ENCODE measurements around the gene SLC10A1. TPM values are rescaled to one million over a fixed set of nuclear protein-coding genes. Genes with fewer than 3 reads are reported as not detected.

Gene SLC10A1
- total and polyA plus RNA-seq, 2 experiments from 2014 or later: not detected

- Histone ChIP-seq H3K9me3 (ENCODE audit: low read depth) (no peaks in the 10 kb centered on the region), H3K9ac (peak overlapping the region; percentile 100), H2AFZ (no peak overlapping the region), H3K9me2 (ENCODE audit: insufficient read depth) (no peaks in the 10 kb centered on the region), H3K4me3 (peak overlapping the region; percentile 99), H3K27me3 (replicated peaks; ENCODE audit: insufficient read depth) (no peaks in the 10 kb centered on the region), H3K36me3 (ENCODE audit: low read depth) (peaks cover 58% of the 10 kb centered on the region), H3F3A (ENCODE audit: insufficient read depth) (peaks cover 50% of the 10 kb centered on the region), H3K27ac (no peak overlapping the region), H3K4me2 (ENCODE audit: unreplicated experiment) (peak overlapping the region; percentile 98), H3K79me2 (ENCODE audit: insufficient read depth) (peaks cover 68% of the 10 kb centered on the region), H4K20me1 (ENCODE audit: insufficient read depth) (peaks cover 22% of the 10 kb centered on the region; the same call in 1 of the 2 replicates), H3K4me1 (ENCODE audit: insufficient read depth) (peaks cover 25% of the 10 kb centered on the region)
- TF ChIP-seq EZH2 (IDR thresholded peaks at IDR 0.05; ENCODE audit: insufficient read depth, poor library complexity, severe bottlenecking): no peak
- no peak for TF ChIP-seq EZH2phosphoT487 (IDR thresholded peaks at IDR 0.05; ENCODE audit: insufficient read depth, low read depth)
- no peak for DNase-seq
- 97 to 98% methylated on average over 8 of the region's 8 CpGs for WGBS, 2 experiments (ENCODE audit: low coverage in 1 of 2, low lambda C conversion rate in 2 of 2, missing lambda C conversion rate in 2 of 2)
- in situ Hi-C loops (cut with MboI): no loop called here
Observed at GRCh38 chr14:69768873-69769272, 28.2 kb downstream of the SLC10A1 start.

DNA sequence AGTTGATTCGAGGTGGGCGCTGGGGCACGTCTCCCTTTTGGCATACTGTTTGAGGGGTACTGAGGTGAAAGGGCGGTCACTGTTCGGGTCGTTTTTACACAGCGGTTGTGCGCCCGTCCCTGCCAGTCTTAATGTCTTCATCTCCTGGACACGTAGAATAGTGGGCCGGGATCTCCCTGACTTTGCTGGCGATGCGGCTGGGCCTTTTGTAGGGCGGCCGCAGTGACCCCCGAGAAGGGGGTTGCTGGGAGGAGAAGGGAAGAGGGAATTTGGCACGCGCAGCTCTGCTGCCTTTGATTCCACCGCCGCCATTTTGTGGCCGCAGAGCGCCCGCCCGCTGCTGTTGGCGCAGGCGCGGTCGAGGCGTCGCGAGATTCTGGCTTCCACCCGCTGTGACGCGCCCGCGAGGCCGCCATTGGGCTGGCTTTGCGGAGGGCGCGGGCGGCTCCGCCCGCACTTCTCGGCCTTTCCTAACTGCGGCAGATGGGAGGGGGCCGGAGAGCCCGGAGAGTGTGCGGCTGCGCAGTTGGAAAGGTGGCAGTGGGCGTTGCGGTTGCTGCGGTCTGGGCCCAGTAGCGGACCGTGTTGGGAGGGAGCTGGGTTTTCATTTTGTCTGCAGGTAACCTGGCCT lies 29.6 kb downstream of the SLC10A1 start:
- TF ChIP-seq EZH2phosphoT487 (IDR thresholded peaks at IDR 0.05; ENCODE audit: insufficient read depth, low read depth) (no peak), EZH2 (IDR thresholded peaks at IDR 0.05; ENCODE audit: insufficient read depth, poor library complexity, severe bottlenecking) (no peak)
- peak overlapping the region; percentile 100 for H3K27ac ChIP-seq
- H3K36me3 ChIP-seq (ENCODE audit: low read depth): peaks cover 48% of the 10 kb centered on the region
- H3K4me2 ChIP-seq (ENCODE audit: unreplicated experiment): peak overlapping the region; percentile 98
- WGBS, 2 experiments (ENCODE audit: low coverage in 1 of 2, low lambda C conversion rate in 2 of 2, missing lambda C conversion rate in 2 of 2): 1 to 2% methylated on average over 53 to 54 of the region's 54 CpGs
- in situ Hi-C loops (cut with MboI): no loop called here
- H3K27me3 ChIP-seq (replicated peaks; ENCODE audit: insufficient read depth): no peaks in the 10 kb centered on the region
- H3K9me2 ChIP-seq (ENCODE audit: insufficient read depth): no peaks in the 10 kb centered on the region
- H3K79me2 ChIP-seq (ENCODE audit: insufficient read depth): peaks cover 55% of the 10 kb centered on the region
- peak overlapping the region; percentile 100 for H3K9ac ChIP-seq
- peak overlapping the region; percentile 99 for H3K4me3 ChIP-seq
- no peaks in the 10 kb centered on the region for H3K9me3 ChIP-seq (ENCODE audit: low read depth)
- peak; percentile 97 for DNase-seq
- no peak overlapping the region for H2AFZ ChIP-seq
- peaks cover 22% of the 10 kb centered on the region; the same call in 1 of the 2 replicates for H4K20me1 ChIP-seq (ENCODE audit: insufficient read depth)
- peaks cover 40% of the 10 kb centered on the region for H3F3A ChIP-seq (ENCODE audit: insufficient read depth)
- peaks cover 25% of the 10 kb centered on the region for H3K4me1 ChIP-seq (ENCODE audit: insufficient read depth)

DNA sequence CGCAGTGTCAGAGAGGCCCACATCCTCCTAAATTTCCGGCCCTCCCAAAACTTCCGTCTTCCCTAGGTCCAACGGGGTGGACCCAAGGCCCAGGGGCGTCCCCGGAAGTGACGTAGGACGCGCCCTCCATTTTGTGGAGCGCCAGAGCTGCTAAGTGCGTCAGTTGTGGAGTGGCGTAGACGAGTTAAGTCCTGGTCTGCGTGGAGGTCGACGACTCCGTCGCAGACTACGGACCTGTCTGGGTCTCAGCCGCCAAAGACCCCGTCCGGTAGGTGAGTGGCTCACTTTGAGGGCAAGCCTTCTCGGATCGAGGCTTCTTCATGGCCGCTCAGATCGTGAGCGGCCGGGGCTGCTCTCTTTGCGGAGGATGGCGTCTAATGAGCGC lies 30.1 kb downstream of the SLC10A1 start, which contains the start of gene SRSF5:
SRSF5 (plus strand) TSS at position 159 of the 385 bp plus-strand sequence. CDS start 1,015 bp downstream, outside the sequence.
- Histone ChIP-seq H3K9ac (peak within 1 kb of the TSS; percentile 100), H3K27ac (peak within 1 kb of the TSS; percentile 100), H3K4me2 (ENCODE audit: unreplicated experiment) (peak within 1 kb of the TSS; percentile 98), H3K9me3 (ENCODE audit: low read depth) (no peaks in the 10 kb centered on the region), H3F3A (ENCODE audit: insufficient read depth) (peaks cover 35% of the 10 kb centered on the region), H3K9me2 (ENCODE audit: insufficient read depth) (no peaks in the 10 kb centered on the region), H3K27me3 (replicated peaks; ENCODE audit: insufficient read depth) (no peaks in the 10 kb centered on the region), H3K79me2 (ENCODE audit: insufficient read depth) (peaks cover 50% of the 10 kb centered on the region), H2AFZ (peak within 1 kb of the TSS; percentile 89), H3K4me3 (peak within 1 kb of the TSS; percentile 99), H4K20me1 (ENCODE audit: insufficient read depth) (peaks cover 22% of the 10 kb centered on the region; the same call in 1 of the 2 replicates), H3K4me1 (ENCODE audit: insufficient read depth) (peaks cover 25% of the 10 kb centered on the region), H3K36me3 (ENCODE audit: low read depth) (peaks cover 42% of the 10 kb centered on the region)
- DNase-seq: peak; percentile 98
- in situ Hi-C loops (cut with MboI): no loop called here
- 1 to 2% methylated on average over 31 of the region's 31 CpGs for WGBS, 2 experiments (ENCODE audit: low coverage in 1 of 2, low lambda C conversion rate in 2 of 2, missing lambda C conversion rate in 2 of 2)
- TF ChIP-seq EZH2 (IDR thresholded peaks at IDR 0.05; ENCODE audit: insufficient read depth, poor library complexity, severe bottlenecking): no peak

GRCh38 chr14:69763761-69764510 lies 33.1 kb downstream of the SLC10A1 start:
- no peak overlapping the region for H3K9ac ChIP-seq
- 85 to 89% methylated on average over 6 of the region's 6 CpGs for WGBS, 2 experiments (ENCODE audit: low coverage in 1 of 2, low lambda C conversion rate in 2 of 2, missing lambda C conversion rate in 2 of 2)
- no peak for DNase-seq
- H3K27ac ChIP-seq: no peak overlapping the region
- no peaks in the 10 kb centered on the region for H3K27me3 ChIP-seq (replicated peaks; ENCODE audit: insufficient read depth)
- peaks cover 12% of the 10 kb centered on the region for H3K36me3 ChIP-seq (ENCODE audit: low read depth)
- peaks cover 11% of the 10 kb centered on the region; the same call in 1 of the 2 replicates for H4K20me1 ChIP-seq (ENCODE audit: insufficient read depth)
- H3K4me3 ChIP-seq: no peak overlapping the region
- H3K4me2 ChIP-seq (ENCODE audit: unreplicated experiment): no peak overlapping the region
- no peaks in the 10 kb centered on the region for H3K9me2 ChIP-seq (ENCODE audit: insufficient read depth)
- in situ Hi-C loops (cut with MboI): no loop called here
- H3K4me1 ChIP-seq (ENCODE audit: insufficient read depth): peaks cover 12% of the 10 kb centered on the region
- peaks cover 10% of the 10 kb centered on the region; the same call in 1 of the 2 replicates for H3F3A ChIP-seq (ENCODE audit: insufficient read depth)
- no peak overlapping the region for H2AFZ ChIP-seq
- TF ChIP-seq EZH2phosphoT487 (IDR thresholded peaks at IDR 0.05; ENCODE audit: insufficient read depth, low read depth): no peak
- no peak for TF ChIP-seq EZH2 (IDR thresholded peaks at IDR 0.05; ENCODE audit: insufficient read depth, poor library complexity, severe bottlenecking)
- H3K9me3 ChIP-seq (ENCODE audit: low read depth): no peaks in the 10 kb centered on the region
- peaks cover 19% of the 10 kb centered on the region for H3K79me2 ChIP-seq (ENCODE audit: insufficient read depth)

All from GM23248 (cell line).